Retina (tissue), 1 donor: ENCODE results near the gene BPHL.
"Not testable (repeated sequence)": the region's sequence is repeated elsewhere in the genome, so short reads cannot be mapped to it uniquely, and the experiment has no call there.

Experiments
- DNase-seq: peaks from one replicate; pipeline ENCODE4 v3.0.0-alpha.2; 2016

Gene BPHL

DNA sequence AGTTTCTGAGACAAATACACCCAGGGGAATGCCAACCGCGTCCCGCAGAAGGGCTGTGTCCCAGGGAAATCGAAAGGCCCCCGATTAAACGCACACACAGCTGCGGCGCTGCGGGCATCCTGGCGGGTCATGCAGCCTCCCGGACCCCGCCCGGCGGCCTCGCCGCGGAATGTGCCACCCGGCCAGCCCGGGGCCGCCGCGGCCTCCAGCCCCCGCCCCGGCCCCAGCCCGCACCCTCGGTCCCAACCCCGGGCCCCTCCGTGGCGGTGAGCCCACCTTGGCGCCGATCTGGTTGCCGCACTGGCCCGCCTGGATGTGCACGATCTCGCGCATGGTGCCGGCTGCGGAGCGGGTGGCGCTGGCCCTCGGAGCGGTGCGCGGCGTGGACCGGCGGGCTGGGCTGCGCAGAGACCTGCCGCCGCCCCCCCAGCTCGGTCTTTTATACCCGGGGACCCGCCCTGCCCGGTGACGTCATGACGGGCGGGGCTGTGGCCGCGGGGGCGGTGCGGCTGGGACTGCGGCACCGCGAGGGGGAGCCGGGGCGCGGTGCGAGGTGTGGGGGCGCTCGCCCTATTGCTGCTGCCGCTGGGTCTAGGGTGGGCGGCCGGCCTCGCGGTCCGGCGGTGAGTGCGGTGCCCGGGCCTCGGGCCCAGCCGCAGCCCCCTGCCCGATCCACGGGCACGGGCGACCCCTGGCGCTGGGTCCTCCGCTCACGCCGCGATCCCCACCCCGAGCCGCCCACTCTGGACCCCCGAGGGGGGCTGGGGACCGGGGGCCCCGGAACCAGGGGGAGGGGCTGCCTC lies 38.8 kb downstream of the BPHL start, which contains the start of gene TUBB2A:
TUBB2A (minus strand) TSS at position 414 of the 803 bp plus-strand sequence; CDS start at position 333, 81 bp downstream.
- DNase-seq: peak; percentile 91

DNA sequence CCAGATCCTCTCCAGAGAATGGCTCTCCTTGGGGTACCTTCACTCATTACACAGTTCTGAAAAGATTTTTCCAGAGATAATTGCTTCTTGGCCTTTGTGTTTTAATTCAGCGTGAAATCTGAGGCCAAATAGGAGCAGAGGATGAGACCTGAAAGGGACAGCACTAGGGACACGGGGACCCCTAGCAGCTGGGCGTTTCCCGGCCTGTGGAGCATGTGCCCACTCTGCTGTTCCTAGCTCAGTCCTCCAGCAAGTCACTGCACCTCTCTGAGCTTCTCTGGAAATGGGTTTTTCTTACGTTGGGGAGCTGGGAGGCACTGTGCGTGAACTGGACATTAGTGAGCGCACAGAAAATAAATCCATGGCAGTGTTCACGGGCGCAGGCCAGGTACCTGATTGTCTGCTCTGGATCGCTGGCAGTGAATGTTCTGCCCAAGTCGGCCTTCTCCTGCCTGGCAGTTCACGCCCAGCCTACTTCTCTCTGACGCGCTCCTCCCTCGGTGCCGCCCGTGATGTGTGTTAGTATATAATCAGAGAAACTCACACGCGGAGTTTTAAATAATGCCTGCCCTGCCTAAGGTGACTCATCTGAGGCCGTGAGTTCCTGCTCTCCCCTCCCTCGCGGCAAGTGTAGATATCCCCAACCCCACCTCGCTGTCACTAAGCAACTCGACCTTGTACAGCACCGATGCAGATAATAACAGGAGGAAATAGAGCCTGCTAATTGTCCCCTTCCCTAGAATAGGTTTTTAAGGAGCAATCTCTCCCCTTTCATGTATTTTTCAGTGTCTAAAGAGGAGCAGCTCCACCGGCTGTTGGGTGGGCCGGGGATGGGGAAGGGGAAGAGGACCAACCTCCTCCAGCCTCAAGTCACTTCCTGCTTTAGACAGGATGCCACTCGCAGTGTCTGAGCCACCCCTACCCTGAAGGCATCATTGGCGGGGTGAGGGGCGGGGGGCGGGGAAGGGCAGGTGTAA lies 41.6 kb downstream of the BPHL start:
- no peak for DNase-seq

DNA sequence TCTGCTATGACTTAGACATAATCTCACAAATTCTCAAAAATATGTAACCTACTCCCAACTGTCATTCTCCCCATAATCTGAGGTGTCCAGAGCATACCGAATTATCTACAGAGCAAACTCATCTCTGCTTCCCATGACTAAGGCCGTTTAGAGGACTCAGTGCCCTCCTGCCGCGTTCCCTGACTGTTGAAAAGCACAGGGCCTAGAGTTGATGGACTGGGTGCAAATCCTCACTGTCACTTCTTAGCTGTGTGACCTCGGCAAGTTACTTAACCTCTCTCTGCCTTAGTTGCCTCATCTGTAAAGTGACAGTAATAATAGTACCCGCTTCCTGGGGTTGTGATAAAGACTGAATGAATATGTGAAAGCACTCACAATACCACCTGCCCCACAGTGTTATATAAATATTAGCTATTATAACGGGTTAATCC lies 43.6 kb downstream of the BPHL start:
- no peak for DNase-seq

DNA sequence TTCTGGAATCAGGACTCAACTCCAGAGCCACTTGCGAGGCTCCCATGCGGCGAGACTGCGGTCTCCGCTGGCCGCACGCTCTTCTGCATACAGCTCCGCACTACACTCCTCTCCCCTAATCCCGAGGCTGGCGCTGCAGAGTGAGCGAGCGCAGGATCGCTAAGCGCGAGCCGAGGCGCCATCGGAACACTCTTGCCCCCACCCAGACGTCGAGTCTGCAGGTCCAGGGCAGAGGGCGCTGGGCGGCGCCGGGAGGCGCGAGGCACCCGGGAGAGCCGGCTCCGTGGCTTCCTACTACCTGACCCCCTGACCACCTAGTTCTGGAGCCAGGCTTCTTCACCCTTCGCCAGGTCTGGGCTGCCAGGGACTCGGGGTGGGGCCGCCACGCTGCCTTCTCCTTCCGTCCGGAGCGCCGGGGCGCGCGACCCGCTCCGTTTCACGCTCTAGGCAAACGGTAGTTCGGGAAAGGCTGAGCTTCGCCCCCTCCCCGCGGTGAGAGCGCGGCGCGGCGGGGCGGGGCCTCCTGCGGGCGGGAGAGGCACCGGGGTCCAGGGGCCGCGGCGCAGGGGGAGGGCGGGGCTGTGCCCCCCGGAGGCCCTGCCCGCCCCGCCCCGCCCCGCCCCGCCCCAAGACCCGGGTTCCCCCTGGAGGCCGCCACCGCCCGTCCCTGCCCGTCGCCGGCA lies 44.2 kb downstream of the BPHL start:
- DNase-seq: peak; percentile 94

DNA sequence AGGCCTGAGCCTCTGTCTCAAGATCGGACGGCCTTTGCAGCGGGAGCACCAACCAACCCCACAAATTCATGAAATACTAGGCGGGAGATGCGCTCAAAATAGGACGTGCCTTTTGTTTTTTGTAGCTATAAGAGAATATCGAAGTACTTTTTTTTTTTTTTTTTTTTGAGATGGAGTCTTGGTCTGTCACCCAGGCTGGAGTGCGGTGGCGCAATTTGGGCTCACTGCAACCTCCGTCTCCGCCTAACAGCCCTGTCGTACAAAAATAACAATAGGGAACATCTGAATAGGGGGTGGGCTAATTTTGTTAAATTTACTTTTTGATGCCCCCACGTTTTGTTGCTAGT lies 44.7 kb downstream of the BPHL start:
- DNase-seq: peak; percentile 68

DNA sequence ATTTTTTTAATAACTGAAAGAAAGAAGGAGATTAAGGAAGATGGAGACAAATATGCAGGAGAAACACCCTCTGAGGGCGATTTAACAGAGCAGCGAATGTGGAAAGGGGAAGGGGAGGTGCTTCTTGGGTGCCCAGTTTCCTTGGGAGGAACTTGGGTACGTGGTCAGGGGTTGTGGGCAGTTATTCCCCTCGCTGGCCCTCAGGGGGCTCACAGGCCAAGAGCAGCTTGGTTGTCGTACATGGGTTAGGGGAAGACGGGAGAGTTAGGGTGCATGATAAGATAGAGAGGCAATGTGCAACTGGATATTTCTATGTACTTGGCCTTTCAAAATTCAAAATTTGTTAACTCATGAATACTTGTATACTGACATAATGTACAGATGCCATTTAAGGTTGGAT lies 45.9 kb downstream of the BPHL start:
- DNase-seq: no peak

DNA sequence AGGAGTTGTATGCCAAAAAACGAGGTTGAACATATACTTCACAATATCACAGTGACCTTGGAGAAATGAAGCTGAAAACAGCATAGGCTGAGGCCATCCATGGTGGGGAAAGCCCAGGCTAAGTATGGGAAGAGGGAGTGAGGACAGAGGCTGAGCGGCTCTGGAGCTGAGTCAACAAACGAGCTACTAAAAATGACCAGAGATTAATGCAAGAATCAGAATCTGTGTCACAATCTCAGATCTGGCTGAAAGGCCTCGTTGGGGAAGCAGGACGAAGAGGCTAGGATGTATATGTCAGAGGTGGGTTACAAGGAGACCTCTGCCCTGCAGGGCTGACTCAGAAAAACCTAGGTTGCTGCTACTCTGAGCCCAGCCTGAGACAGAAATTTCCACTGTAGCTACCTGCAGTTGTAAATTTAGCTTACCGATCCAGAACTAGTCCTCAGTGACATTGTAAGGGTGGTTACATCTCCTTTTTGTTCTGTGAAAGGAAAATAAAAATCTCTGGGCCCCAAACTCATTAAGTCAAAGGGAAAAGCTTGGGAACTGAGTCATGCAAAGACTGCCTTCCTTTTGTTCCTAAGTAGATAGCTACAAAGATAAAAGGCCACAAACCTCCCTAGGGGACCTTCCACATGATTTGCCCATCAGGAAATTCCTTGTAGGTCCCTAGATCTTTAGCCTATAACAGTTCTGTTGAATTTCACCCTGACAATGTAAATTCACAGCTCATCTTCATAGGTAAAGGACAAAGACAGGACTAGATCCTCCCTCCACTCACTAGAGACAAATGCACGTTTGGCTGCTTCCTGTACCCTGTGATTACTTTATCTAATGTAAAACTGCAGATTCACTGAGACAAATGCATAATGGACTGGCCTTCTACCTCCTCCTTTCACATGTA lies 47.4 kb downstream of the BPHL start:
- peak; percentile 33 for DNase-seq

DNA sequence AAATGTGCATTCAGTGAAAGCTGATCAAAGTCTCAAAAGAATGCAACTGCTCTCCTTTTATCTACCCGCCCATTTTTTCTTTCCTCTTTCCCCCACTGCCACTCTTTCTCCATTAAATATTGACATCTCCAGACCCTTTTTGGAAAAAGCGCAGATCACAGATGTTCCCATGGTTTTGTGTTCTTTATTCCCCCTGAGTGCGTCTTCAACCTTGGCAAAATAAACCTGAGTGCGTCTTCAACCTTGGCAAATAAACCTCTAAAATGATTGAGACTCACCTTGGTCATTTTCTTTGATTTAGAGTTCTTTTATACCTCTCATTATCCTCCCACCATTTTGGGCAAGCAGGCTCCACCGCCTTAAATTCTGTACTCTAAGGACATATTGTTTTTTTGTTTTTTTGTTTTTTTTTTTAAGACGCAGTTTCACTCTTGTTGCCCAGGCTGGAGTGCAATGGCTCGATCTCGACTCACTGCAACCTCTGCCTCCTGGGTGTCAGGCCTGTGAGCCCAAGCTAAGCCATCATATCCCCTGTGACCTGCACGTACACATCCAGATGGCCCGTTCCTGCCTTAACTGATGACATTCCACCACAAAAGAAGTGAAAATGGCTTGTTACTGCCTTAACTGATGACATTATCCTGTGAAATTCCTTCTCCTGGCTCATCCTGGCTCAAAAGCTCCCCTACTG lies 48.2 kb downstream of the BPHL start:
- DNase-seq: not testable (repeated sequence)

DNA sequence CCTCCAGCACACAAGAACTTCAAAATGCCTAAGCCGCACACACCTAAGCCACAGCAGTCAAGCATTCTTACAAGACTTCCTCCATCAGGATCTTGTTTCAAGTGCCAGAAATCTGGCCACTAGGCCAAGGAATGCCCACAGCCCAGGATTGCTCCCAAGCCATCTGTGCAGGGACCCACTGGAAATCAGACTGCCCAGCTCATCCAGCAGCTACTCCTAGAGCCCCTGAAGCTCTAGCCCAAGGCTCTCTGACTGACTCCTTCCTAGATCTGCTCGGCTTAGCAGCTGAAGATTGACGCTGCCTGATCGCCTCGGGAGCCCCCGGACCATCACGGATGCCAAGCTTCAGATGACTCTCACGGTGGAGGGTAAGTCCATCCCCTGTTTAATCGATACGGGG lies 49.5 kb downstream of the BPHL start:
- DNase-seq: not testable (repeated sequence)

DNA sequence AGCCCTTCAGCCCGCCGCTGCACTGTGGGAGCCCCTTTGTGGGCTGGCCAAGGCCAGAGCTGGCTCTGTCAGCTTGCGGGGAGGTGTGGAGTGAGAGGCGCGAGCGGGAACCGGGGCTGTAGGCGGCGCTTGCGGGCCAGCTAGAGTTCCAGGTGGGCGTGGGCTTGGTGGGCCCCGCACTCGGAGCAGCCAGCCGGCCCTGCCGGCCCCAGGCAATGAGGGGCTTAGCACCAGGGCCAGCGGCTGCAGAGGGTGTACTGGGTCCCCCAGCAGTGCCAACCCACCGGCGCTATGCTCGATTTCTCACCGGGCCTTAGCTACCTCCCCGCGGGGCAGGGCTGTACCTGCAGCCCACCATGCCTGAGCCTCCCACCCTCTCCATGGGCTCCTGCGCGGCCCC lies 52.2 kb downstream of the BPHL start:
- DNase-seq: not testable (repeated sequence)

DNA sequence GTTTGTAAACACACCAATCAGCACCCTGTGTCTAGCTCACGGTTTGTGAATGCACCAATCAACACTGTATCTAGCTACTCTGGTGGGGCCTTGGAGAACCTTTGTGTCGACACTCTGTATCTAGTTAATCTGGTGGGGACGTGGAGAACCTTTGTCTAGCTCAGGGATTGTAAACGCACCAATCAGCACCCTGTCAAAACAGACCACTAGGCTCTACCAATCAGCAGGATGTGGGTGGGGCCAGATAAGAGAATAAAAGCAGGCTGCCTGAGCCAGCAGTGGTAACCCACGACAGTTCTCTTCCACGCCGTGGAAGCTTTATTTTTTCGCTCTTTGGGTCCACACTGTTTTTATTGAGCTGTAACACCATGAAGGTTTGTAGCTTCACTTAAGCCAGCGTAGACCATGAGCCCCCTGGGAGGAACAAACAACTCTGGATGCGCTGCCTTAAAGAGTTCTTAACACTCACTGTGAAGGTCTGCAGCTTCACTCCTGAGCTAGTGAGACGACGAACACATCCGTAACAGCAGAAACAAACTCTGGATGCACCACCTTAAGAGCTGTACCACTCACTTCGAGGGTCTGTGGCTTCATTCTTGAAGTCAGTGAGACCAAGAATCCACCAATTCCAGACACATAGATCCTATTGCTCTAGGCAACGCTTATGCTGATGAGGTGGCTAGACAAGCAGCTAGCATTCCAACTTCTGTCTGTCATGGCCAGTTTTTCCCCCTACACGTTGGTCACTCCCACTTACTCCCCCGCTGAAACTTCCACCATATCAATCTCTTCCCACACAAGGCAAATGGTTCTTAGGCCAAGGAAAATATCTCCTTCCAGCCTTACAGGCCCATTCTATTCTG lies 53.0 kb downstream of the BPHL start:
- DNase-seq: not testable (repeated sequence)

DNA sequence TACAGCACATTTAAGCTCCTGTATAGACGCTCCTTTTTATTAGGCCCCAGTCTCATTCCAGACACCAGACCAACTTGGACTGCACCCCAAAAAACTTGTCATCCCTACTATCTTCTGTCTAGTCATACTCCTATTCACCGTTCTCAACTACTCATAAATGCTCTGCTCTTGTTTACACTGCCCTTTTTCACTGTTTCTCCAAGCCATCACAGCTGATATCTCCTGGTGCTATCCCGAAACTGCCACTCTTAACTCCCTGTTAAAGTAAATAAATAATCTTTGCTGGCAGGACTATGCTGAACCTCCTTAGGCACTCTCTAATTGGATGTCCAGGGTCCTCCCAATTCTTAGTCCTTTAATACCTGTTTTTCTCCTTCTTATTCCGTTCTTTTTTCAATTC lies 54.3 kb downstream of the BPHL start:
- not testable (repeated sequence) for DNase-seq

DNA sequence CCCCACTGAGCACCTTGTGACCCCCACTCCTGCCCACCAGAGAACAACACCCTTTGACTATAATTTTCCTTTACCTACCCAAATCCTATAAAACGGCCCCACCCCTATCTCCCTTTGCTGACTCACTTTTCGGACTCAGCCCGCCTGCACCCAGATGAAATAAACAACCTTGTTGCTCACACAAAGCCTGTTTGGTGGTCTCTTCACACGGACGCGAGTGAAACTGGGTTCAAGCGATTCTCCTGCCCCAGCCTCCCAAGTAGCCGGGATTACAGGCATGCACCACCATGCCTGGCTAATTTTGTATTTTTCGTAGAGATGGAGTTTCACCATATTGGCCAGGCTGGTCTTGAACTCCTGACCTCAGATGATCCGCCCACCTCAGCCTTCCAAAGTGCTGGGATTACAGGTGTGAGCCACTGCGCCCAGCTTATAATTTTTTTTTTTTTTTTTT lies 55.2 kb downstream of the BPHL start:
- DNase-seq: not testable (repeated sequence)

DNA sequence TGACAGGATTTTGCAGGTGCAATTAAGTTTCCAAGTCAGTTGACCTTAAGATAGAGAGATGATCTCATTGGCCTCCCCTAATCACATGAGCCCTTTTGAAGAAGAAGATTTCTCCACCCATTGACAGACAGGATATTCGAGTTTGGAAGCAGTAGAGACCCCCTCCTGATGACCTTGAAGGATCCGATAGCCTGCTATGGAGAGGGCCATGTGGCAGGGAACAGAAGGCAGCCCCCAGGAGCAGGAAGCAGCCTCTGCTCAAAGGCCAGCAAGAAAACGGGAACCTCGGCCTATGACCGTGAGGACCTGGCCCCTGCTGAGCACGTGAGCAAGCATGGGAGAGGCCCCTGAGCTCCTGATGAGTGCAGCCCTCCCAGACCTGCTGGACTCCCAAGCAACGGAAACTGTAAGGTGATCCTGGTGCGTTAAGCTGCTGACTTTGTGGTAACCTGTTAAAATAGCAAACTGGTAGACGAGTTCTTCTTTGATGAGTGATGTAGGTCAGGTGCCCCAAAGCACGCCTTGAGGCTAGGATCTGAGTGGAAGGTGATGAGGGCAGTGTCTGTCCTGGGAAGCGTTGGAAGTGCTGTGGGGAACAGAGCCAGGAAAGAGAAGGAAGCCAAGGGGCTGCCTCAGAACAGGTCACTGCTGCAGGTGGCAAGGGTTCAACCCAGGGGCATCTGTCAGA lies 57.3 kb downstream of the BPHL start:
- no peak for DNase-seq

DNA sequence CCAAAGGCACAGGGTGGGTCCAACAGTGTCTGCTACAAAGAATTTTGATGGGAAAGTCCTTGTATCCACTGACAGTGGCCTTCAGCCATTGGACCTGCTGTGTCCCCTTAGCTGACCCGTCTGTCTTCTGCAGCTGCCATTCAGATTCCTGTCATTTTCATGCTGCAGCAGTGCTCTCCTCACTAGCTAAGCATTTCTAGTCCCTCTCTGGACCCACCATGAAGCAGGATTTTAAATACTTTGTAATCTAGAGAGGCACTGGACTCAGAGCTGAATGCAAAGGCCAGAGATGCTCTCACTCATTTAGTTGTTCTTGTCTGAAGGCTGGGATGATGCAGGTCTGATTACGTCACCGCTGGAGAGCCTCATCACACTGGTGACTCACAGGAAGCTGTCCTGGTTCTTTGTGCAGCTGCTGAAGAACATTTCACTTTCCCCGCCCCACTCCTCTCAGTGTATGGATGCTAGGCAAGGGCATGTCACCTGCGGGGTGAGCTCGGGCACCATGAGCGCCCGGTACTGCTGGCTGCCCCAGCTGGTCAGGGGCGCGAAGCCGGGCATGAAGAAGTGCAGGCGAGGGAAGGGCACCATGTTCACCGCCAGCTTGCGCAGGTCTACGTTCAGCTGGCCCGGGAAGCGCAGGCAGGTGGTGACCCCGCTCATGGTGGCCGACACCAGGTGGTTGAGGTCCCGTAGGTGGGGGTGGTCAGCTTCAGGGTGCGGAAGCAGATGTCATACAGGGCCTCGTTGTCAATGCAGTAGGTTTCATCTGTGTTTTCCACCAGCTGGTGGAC lies 58.2 kb downstream of the BPHL start:
- no peak for DNase-seq

DNA sequence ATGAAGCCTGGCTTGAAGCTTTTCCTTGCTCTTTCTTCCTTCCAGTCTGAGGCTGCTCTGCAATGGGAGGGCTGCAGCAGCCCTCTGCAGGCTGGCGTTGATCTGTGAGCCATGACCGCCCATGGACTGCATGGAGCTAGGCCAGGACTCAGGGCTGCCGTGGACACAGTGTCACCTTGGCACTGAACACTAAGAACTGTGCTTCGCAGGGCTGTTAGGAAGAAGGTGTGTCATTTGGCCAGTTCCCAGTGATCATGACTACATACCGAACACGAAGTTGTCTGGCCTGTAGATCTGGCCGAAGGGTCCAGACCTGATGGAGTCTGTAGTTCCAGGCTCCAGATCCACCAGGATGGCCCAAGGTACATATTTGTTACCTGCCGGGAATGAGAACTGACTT lies 60.2 kb downstream of the BPHL start:
- not testable (repeated sequence) for DNase-seq

DNA sequence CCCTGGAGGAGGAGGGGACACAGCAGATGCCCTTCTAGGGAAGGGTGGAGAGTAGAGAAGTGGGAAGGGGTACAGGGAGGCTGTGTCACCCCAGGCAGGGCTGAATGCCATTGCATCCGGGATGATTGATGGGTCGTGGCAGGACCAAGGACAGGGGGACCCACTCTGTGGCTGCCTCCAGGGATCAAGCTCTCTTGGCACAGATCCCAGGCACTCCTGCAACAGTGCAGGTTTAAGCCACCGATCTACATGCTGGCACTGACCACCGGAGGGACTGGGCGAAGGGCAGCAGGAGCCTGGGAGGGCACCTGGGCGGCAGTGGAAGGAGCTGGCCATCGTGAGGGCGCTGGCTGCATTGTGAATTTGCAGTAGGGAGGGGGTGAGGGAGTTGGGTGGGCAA lies 61.4 kb downstream of the BPHL start:
- not testable (repeated sequence) for DNase-seq

DNA sequence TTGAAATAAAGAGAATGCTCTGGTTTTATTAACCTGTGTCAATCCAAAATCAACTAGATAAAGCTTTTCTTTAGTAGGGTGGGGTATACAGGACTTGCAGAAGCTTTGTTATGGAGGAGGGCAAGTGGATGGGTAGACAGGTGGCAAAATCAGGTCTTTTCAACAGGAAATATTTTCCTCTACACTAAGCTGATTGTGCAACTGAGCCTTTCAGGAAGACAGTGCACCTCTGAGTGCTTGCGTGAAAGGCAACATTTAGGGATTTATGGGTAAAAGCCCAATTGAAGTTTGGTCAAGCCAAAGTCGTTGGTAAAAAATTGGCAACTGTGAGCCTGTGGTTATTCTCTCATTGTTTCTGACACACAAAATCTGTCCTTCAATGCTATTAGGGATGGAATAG lies 62.6 kb downstream of the BPHL start:
- DNase-seq: no peak

DNA sequence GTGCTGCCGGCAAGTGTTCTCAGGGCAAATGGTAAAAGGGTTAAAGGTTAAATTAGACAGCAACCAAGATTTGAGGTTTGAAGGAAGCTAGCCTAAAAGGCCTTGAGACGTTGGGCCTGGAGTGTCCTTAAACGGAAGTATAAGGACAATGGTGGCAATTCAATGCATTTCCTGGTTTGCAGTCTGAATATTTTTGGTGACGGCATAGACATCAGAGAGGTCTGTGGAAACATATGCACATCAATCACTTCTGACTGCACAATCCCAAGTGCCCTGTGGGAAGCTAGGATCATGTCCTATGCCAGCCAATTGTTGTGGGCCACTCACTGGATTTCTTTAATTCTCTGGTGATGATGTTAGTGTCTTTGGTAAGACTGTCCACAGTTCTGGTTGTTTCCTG lies 64.6 kb downstream of the BPHL start:
- no peak for DNase-seq
